Stimulated activated CD8-positive, alpha-beta memory T cell treated with anti-CD3 and anti-CD28 coated beads, Interleukin-2, amount 100 ng/mL, for 48 hours (primary cell): ENCODE measurements around the gene PATJ.
A peak's percentile ranks its signal among the peaks of the same experiment; 100 is the strongest.
"Not testable (repeated sequence)": the region's sequence is repeated elsewhere in the genome, so short reads cannot be mapped to it uniquely, and the experiment has no call there.

Experiments used
- DNase-seq, 2 donors: peaks; one replicate each; pipeline ENCODE4 v3.0.0-alpha.2; 2020; ENCODE audit warnings: low read depth in 2 of 2

Gene PATJ

GRCh38 chr1:61748566-61748965 is 6.3 kb downstream of the PATJ start:
- no peak for DNase-seq

- no peak for DNase-seq
Observed at GRCh38 chr1:61749574-61749973, 7.3 kb downstream of the PATJ start.

DNA sequence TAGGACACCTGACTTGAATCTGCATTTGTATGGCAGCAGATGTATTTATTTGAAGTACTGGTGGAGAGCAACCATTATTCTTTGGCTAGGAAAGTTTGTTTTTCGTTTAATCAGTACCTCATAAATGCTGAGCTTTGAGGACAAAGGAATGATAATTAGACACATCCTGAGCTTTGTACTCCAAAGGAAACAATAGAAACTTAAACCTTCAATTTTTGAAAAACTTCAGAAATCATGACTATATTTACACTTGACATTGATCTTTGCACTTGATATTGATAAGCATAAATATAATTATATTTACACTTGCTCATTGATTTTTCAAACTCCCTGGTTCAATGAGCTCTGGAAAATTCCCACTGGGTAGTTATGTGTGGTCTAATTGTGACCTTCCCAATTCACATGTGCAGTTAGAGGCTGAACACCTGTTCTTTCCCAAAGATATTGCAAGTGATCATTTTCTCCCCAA is 10.7 kb downstream of the PATJ start:
- DNase-seq: no peak

- DNase-seq: no peak
Observed at GRCh38 chr1:61753998-61754508, 11.8 kb downstream of the PATJ start.

GRCh38 chr1:61754545-61754944 is 12.3 kb downstream of the PATJ start:
- DNase-seq: no peak

GRCh38 chr1:61756773-61757172 is 14.5 kb downstream of the PATJ start:
- no peak for DNase-seq

DNA sequence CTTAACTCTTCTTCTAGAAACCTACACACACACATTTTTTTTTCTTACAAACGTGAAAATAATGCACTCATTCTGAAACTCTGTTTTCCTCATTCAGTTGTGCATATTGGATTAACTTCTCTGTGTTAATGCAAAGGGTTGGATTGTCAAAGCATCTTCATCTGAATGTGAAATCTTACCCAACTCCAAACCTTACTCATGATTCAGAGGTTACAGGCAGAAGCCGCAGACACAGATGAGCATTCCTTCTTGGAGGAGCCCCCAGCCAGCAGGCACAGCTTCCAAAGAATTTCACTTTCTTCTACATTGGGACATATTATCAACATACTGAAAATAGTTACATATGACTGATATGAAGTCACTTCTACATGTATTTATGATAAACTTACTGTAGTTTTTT is 15.7 kb downstream of the PATJ start:
- no peak for DNase-seq

GRCh38 chr1:61770131-61770530 is 27.9 kb downstream of the PATJ start:
- DNase-seq: no peak

- DNase-seq: no peak
Observed at GRCh38 chr1:61776091-61776490, 33.8 kb downstream of the PATJ start.

DNA sequence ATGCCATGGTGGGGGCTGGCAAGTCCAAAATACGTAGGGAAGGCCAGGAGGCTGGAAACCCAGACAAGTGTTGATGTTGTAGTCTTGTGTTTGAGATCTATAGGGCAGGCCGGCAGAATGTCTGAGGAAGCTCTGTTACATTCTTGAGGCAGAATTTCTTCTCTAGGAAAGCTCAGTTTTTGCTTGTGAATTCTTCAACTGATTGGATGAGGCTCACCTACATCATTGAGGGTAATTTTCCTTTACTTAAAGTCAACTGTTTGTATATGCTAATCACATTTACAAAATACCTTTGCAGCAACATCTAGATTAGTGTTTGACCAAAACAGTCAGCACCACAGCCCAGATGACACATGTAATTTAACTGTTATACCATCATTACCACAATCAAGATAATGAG is 37.0 kb downstream of the PATJ start:
- DNase-seq: no peak

- DNase-seq: no peak
Observed at GRCh38 chr1:61781151-61781550, 38.9 kb downstream of the PATJ start.

GRCh38 chr1:61782771-61783170 is 40.5 kb downstream of the PATJ start:
- DNase-seq: peak; percentile 8 to 14

DNA sequence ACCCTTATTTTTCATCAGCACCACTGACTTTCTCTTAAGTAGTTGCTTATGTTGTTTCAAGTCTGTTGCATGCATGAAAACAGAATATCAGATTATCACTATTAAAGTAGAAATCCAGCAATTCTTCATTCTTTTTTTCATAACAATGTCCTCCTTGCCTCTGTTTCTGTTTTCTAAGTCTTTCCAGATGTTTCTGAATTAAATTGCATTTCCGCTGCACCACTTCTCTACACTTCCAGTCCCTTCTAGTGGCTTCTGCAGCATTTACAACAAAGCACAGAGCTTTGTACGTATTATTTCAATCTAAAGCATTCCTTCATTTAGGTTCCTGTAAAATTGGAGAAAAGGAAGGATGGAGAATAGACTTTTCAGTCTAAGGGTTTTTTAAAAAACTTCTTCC is 42.4 kb downstream of the PATJ start:
- no peak for DNase-seq

- DNase-seq: no peak
Observed at GRCh38 chr1:61790837-61791236, 48.6 kb downstream of the PATJ start.

DNA sequence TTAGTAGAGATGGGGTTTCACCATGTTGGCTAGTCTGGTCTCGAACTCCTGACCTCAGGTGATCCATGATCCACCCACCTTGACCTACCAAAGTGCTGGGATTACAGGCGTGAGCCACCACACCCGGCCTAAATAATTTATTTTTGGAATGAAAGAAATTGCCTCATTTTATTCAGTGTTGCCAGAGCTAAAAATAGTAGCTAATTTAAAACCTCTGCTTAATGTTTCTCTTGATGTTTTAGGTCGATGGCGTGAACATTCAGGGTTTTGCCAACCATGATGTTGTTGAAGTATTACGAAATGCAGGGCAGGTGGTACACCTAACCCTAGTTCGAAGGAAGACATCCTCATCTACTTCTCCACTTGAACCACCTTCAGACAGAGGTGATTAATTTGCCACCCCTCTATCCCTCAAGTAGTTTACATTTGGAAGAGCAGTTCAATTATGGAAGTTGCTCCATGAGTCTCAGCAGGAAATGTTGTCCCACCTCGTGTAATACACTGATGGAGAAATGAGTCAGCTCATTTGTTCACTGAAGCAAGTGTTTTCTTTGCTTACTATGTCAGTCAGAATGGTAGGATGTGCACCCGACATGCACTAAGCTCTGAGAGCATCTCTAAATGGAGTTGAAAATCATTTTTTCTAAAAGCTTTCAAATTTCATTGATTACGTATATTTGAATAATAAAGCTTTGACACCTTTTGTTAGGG is 54.9 kb downstream of the PATJ start:
- no peak for DNase-seq

DNA sequence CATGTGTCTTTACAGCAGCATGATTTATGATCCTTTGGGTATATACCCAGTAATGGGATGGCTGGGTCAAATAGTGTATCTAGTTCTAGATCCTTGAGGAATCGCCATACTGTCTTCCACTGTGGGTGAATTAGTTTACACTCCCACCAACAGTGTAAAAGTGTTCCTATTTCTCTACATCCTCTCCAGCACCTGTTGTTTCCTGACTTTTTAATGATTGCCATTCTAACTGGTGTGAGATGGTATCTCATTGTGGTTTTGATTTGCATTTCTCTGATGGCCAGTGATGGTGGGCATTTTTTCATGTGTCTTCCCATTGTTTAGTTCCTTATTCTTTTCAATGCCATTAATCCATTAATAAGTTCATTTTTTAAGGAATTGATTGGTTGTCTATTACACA is 58.8 kb downstream of the PATJ start:
- not testable (repeated sequence) for DNase-seq

DNA sequence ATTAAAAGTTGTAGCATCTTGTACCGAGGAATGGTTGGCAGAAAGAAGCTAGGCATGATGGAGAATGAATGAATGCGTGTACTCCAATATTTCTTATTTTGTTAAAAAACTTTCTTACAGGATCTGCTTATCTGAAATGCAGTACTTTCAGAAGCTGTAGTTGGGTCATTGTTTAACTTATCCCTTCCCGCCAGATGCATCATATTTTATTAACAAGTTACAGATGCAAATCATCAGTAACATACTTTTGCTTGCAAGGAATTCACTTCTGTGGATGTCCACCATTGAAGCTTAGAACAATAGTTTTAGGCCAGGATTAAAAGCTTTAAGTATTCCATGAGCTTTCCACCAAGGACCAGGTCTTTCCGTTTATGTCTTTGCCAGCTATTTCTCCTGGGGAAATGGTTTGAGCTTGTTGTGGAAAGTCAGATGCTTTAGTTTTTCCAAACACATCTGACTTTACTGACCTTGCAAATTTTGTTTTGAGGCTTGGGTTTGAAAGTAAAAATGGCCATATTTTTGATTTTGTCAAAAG is 65.4 kb downstream of the PATJ start:
- DNase-seq: no peak

- DNase-seq: no peak
Observed at GRCh38 chr1:61808321-61808720, 66.0 kb downstream of the PATJ start.

GRCh38 chr1:61808968-61809367 is 66.7 kb downstream of the PATJ start:
- DNase-seq: no peak

- no peak for DNase-seq
Observed at GRCh38 chr1:61812916-61813315, 70.6 kb downstream of the PATJ start.

DNA sequence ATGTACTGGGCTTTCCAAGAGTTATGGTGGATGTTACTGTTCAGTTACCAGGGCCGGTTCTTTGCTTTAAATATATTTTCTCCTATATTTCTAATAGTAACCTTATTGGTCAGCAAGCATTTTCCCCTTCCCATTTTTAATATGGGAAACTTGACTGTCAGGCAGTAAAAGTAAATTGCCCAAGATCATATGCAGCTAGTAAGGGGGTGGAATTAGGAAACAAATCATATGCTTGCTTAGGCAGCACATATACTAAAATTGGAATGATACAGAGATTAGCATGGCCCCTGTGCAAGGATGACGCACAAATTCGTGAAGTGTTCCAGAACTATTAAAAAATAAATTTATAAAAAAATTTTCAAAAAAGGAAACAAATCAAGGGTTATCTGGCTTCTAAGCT is 73.9 kb downstream of the PATJ start:
- DNase-seq: no peak

DNA sequence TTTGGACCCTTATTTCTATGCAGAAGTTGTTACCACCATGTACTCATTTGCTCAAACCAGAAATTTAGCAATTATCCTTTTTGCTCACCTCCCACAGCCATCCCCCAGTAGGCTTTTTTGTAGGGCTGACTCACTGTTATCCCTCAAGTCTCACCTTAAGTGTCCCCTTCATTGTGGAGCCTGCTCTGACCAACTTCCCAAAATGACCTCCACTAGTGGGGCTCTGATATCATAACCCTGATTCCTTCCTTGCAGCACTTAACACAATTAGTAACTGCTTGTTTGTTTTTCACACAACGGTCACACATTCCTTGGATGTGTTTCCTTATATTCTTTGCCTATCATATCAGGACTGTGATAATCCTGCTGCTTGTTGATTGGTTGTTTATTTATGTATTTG is 76.7 kb downstream of the PATJ start:
- no peak for DNase-seq

- DNase-seq: no peak
Observed at GRCh38 chr1:61819421-61819820, 77.1 kb downstream of the PATJ start.

GRCh38 chr1:61825393-61825792 is 83.1 kb downstream of the PATJ start:
- no peak for DNase-seq
